ENCODE results near the gene C19orf25. TPM values are rescaled to one million over a fixed set of nuclear protein-coding genes. Genes with fewer than 3 reads are reported as not detected.
A peak's percentile ranks its signal among the peaks of the same experiment; 100 is the strongest.

C19orf25 gene
- 26.6 and 32.6 TPM in 2 replicates for total RNA-seq

DNA sequence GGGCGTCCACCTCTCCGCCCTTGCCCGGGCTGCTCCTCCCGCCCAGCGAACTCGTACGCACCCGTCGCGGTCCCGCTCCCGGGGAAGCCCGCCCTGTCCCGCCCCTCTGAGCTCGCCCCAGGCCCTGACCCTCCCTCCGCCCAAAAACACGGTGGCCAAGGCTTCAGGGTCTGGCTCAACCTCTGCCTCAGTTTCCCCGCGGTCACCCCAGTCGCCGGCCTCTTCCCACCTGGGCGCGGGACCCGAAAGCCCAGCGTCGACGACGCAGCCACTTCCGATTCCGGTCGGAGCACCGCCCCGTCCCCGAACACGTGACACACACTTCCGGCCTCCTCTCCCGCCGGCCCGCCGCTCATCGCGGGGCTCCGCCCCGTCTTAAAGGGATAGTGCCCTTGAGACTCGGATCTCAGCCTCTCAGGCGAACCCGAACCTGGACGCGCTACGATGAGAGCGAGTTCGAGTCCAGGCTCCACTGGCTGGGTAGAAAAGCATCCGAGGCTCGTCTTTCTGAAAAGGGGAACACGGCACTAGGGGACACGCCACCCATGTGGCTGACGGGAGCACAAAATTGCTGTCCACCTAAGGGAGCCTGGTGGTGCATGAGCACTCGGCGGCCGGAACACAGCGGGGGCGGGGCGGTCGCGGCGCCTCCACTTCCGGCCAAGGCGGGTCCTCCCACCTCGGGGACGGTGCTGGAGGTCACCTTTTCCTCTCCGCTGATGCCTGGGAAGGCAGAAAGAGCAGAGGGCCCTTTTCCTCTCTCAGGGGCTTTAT lies at the start of gene C19orf25:
C19orf25 (minus strand) TSS at position 282 of the 774 bp plus-strand sequence. CDS start 312 bp downstream, outside the sequence.
- H3K4me3 ChIP-seq (ENCODE audit: low read depth, low read length) = peak within 1 kb of the TSS; percentile 80
- TF ChIP-seq CTCF (conservative IDR thresholded peaks at IDR 0.05; ENCODE audit: low read depth, low read length) = no peak
- peak; percentile 44 for DNase-seq (ENCODE audit: low read depth)

GRCh38 chr19:1527650-1528309 lies 48.8 kb upstream of the C19orf25 start:
- H3K4me3 ChIP-seq (ENCODE audit: low read depth, low read length) = no peak overlapping the region
- TF ChIP-seq CTCF (conservative IDR thresholded peaks at IDR 0.05; ENCODE audit: low read depth, low read length) = no peak
- DNase-seq (ENCODE audit: low read depth) = no peak

DNA sequence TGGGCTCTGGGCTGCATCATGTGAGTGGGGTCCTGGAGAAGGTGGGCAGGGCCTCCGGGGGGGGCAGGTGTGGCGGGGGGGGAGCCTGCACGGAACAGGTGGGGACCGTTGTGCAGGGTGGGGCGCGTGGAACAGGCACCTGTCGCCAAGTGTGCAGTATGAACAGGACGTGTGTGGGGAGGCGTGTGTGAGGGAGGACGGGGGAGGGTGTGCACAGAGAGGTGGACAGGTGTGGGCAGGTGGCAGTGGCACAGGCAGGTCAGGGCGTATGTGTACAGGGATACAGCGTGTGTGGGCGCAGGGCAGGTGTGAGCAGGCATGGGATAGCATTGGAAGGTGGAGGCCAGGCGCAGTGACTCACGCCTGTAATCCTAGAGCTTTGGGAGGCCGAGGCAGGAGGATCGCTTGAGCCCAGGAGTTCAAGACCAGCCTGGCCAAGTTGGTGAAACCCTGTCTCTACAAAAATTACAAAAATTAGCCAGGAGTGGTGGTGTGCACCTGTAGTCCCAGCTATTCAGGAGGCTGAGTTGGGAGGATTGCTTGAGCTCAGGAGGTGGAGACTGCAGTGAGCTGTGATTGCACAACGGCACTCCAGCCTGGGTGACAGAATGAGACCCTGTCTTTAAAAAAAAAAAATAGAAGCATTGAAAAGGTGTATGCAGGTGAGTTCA lies 48.1 kb upstream of the C19orf25 start:
- no peak overlapping the region for H3K4me3 ChIP-seq (ENCODE audit: low read depth, low read length)
- no peak for TF ChIP-seq CTCF (conservative IDR thresholded peaks at IDR 0.05; ENCODE audit: low read depth, low read length)
- no peak for DNase-seq (ENCODE audit: low read depth)

- no peak for DNase-seq (ENCODE audit: low read depth)
- TF ChIP-seq CTCF (conservative IDR thresholded peaks at IDR 0.05; ENCODE audit: low read depth, low read length) = no peak
- no peak overlapping the region for H3K4me3 ChIP-seq (ENCODE audit: low read depth, low read length)
These were observed 47.2 kb upstream of the C19orf25 start for GRCh38 chr19:1526066-1526778.

DNA sequence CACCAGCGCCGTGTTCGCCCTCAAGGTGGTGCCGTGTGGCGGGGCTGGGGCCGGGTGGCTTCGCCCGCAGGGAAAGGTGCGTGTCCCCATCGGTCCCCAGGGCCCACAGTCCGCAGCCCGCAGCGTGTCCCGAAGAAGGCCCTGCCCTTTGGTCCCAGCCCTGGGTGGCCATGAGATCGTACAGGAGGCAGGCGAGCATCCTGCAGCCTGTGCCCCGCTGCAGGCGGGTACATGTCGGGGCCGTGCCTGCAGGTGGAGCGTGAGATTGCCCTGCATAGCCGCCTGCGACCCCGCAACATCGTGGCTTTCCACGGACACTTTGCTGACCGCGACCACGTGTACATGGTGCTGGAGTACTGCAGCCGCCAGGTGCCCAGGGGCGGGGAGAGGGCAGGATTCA lies 46.3 kb upstream of the C19orf25 start:
- DNase-seq (ENCODE audit: low read depth) = no peak
- TF ChIP-seq CTCF (conservative IDR thresholded peaks at IDR 0.05; ENCODE audit: low read depth, low read length) = no peak
- H3K4me3 ChIP-seq (ENCODE audit: low read depth, low read length) = no peak overlapping the region

DNA sequence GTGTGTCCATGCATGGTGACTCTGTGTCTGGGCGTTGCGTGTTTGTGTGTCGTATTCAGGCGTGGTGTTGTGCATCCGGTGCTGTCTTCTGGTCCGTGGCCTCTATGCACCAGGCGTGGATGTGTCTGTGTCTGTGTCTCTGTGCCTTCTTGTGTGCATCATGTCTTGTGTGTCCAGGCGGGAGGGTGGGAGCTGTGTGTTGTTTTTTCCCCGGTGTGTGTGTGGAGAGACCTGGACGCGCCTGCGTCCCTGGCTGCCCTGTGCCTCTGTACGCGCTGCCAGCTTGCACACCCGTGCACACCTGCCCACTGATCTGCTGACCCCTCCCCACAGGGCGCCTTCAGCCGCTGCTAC lies 45.9 kb upstream of the C19orf25 start:
- H3K4me3 ChIP-seq (ENCODE audit: low read depth, low read length) = no peak overlapping the region
- DNase-seq (ENCODE audit: low read depth) = no peak
- no peak for TF ChIP-seq CTCF (conservative IDR thresholded peaks at IDR 0.05; ENCODE audit: low read depth, low read length)

Data from epithelial cell of proximal tubule (primary cell).